Measurements from ENCODE around the gene QRFP. TPM values are rescaled to one million over a fixed set of nuclear protein-coding genes. Genes with fewer than 3 reads are reported as not detected.

QRFP gene
- total RNA-seq, 2 donors from 2014 or later = not detected

GRCh38 chr9:130929571-130930038, 33.0 kb upstream of the QRFP start:
- no peak for TF ChIP-seq CTCF (IDR thresholded peaks at IDR 0.05)
- Histone ChIP-seq H3K36me3 (no peaks in the 10 kb centered on the region), H3K9me3 (no peaks in the 10 kb centered on the region), H3K4me3 (no peak overlapping the region), H3K27me3 (replicated peaks; ENCODE audit: insufficient read depth) (no peaks in the 10 kb centered on the region), H3K4me1 (ENCODE audit: control insufficient read depth in 1 of 2, low read depth in 2 of 2) (no peaks in the 10 kb centered on the region), H3K27ac (no peak overlapping the region)
- ATAC-seq (ENCODE audit: insufficient number of reproducible peaks, low FRiP score, low read depth) = no peak
- DNase-seq (ENCODE audit: low spot score) = no peak

- Histone ChIP-seq H3K9me3 (no peaks in the 10 kb centered on the region), H3K4me1 (ENCODE audit: control insufficient read depth in 1 of 2, low read depth in 2 of 2) (no peaks in the 10 kb centered on the region), H3K27me3 (replicated peaks; ENCODE audit: insufficient read depth) (no peaks in the 10 kb centered on the region), H3K36me3 (no peaks in the 10 kb centered on the region), H3K4me3 (no peak overlapping the region), H3K27ac (no peak overlapping the region)
- TF ChIP-seq CTCF (IDR thresholded peaks at IDR 0.05) = no peak
- DNase-seq (ENCODE audit: low spot score) (no peak), ATAC-seq (ENCODE audit: insufficient number of reproducible peaks, low FRiP score, low read depth) (no peak)
These were observed 31.6 kb upstream of the QRFP start for GRCh38 chr9:130927995-130928900.

- Histone ChIP-seq H3K4me1 (ENCODE audit: control insufficient read depth in 1 of 2, low read depth in 2 of 2) (no peaks in the 10 kb centered on the region), H3K9me3 (no peaks in the 10 kb centered on the region), H3K27me3 (replicated peaks; ENCODE audit: insufficient read depth) (no peaks in the 10 kb centered on the region), H3K27ac (no peak overlapping the region), H3K36me3 (no peaks in the 10 kb centered on the region), H3K4me3 (no peak overlapping the region)
- ATAC-seq (ENCODE audit: insufficient number of reproducible peaks, low FRiP score, low read depth) (no peak), DNase-seq (ENCODE audit: low spot score) (no peak)
- TF ChIP-seq CTCF (IDR thresholded peaks at IDR 0.05) = no peak
These were observed 30.7 kb upstream of the QRFP start for GRCh38 chr9:130927338-130927737.

- no peak overlapping the region for H3K27ac ChIP-seq
- ATAC-seq (ENCODE audit: insufficient number of reproducible peaks, low FRiP score, low read depth) = no peak
- H3K4me3 ChIP-seq = no peak overlapping the region
- H3K4me1 ChIP-seq (ENCODE audit: control insufficient read depth in 1 of 2, low read depth in 2 of 2) = no peaks in the 10 kb centered on the region
- H3K9me3 ChIP-seq = no peaks in the 10 kb centered on the region
- no peaks in the 10 kb centered on the region for H3K36me3 ChIP-seq
- no peak for TF ChIP-seq CTCF (IDR thresholded peaks at IDR 0.05)
- no peaks in the 10 kb centered on the region for H3K27me3 ChIP-seq (replicated peaks; ENCODE audit: insufficient read depth)
- no peak for DNase-seq (ENCODE audit: low spot score)
These were observed 28.6 kb upstream of the QRFP start for GRCh38 chr9:130925050-130925678.

GRCh38 chr9:130924448-130924788, 27.8 kb upstream of the QRFP start:
- Histone ChIP-seq H3K4me1 (ENCODE audit: control insufficient read depth in 1 of 2, low read depth in 2 of 2) (no peaks in the 10 kb centered on the region), H3K27ac (no peak overlapping the region), H3K4me3 (no peak overlapping the region), H3K36me3 (no peaks in the 10 kb centered on the region), H3K27me3 (replicated peaks; ENCODE audit: insufficient read depth) (no peaks in the 10 kb centered on the region), H3K9me3 (no peaks in the 10 kb centered on the region)
- no peak for DNase-seq (ENCODE audit: low spot score)
- TF ChIP-seq CTCF (IDR thresholded peaks at IDR 0.05) = no peak
- no peak for ATAC-seq (ENCODE audit: insufficient number of reproducible peaks, low FRiP score, low read depth)
